WTC11 (cell line): ENCODE data around the gene DOCK1.

ENCODE experiments used
- CDX4 ChIP-seq: fragments of 250-450 bp; sonication (Bioruptor Pico); IDR thresholded peaks from 2 replicates; pipeline ENCODE4 v1.9.0; 2021; ENCODE audit warnings: moderate library complexity, mild to moderate bottlenecking, inconsistent platforms, borderline replicate concordance
- CTCF ChIP-seq: fragments of 200-600 bp; IDR thresholded peaks from 2 replicates; pipeline ENCODE4 v1.8.0; 2022; ENCODE audit warnings: antibody characterized with exemption
- HMGXB4 ChIP-seq: sonication (generic); formaldehyde crosslinking; IDR thresholded peaks from 2 replicates; pipeline ENCODE4 v1.8.1; 2023; ENCODE audit warnings: mild to moderate bottlenecking, moderate library complexity, missing genetic modification reagents
- SMAD3 ChIP-seq: sonication (generic); formaldehyde crosslinking; IDR thresholded peaks from 2 replicates; pipeline ENCODE4 v1.8.0; 2022; ENCODE audit warnings: missing genetic modification reagents, mild to moderate bottlenecking, borderline replicate concordance
- SP1 ChIP-seq: sonication (generic); formaldehyde crosslinking; conservative IDR thresholded peaks from 2 replicates; pipeline ENCODE4 v1.8.1; 2022; ENCODE audit warnings: missing genetic modification reagents
- TEAD4 ChIP-seq: sonication (generic); formaldehyde crosslinking; IDR thresholded peaks from 2 replicates; pipeline ENCODE4 v1.8.0; 2022; ENCODE audit warnings: mild to moderate bottlenecking, missing genetic modification reagents
- ZBTB21 ChIP-seq: sonication (generic); formaldehyde crosslinking; IDR thresholded peaks from 2 replicates; pipeline ENCODE4 v1.8.1; 2023; ENCODE audit warnings: mild to moderate bottlenecking, missing genetic modification reagents, borderline replicate concordance
- TF ChIP-seq, protein P1 (sequence below): sonication (generic); formaldehyde crosslinking; IDR thresholded peaks from 2 replicates; pipeline ENCODE4 v1.8.1; 2023; ENCODE audit warnings: mild to moderate bottlenecking, missing genetic modification reagents, moderate library complexity
- TF ChIP-seq, protein P2 (sequence below): sonication (generic); formaldehyde crosslinking; IDR thresholded peaks from 2 replicates; pipeline ENCODE4 v1.8.1; 2022; ENCODE audit warnings: mild to moderate bottlenecking, moderate library complexity, missing genetic modification reagents

- TF ChIP-seq, protein P1, sequence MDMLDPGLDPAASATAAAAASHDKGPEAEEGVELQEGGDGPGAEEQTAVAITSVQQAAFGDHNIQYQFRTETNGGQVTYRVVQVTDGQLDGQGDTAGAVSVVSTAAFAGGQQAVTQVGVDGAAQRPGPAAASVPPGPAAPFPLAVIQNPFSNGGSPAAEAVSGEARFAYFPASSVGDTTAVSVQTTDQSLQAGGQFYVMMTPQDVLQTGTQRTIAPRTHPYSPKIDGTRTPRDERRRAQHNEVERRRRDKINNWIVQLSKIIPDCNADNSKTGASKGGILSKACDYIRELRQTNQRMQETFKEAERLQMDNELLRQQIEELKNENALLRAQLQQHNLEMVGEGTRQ: no peak
- TF ChIP-seq SP1 (CRISPR knock-in tag) (no peak), CTCF (no peak), ZBTB21 (no peak), SMAD3 (no peak), HMGXB4 (CRISPR knock-in tag) (no peak), TEAD4 (CRISPR knock-in tag) (no peak), CDX4 (no peak)
- TF ChIP-seq, protein P2, sequence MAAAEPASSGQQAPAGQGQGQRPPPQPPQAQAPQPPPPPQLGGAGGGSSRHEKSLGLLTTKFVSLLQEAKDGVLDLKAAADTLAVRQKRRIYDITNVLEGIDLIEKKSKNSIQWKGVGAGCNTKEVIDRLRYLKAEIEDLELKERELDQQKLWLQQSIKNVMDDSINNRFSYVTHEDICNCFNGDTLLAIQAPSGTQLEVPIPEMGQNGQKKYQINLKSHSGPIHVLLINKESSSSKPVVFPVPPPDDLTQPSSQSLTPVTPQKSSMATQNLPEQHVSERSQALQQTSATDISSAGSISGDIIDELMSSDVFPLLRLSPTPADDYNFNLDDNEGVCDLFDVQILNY (CRISPR knock-in tag): no peak
These were observed 493.7 kb downstream of the DOCK1 start for GRCh38 chr10:127398971-127399365.
